ENCODE measurements around the gene FAM169A. TPM values are rescaled to one million over a fixed set of nuclear protein-coding genes. Genes with fewer than 3 reads are reported as not detected.
"Not testable (repeated sequence)": the region's sequence is repeated elsewhere in the genome, so short reads cannot be mapped to it uniquely, and the experiment has no call there.

The FAM169A gene
- total RNA-seq, 4 donors from 2014 or later: 0.47 to 3.4 (median 1.1) TPM

DNA sequence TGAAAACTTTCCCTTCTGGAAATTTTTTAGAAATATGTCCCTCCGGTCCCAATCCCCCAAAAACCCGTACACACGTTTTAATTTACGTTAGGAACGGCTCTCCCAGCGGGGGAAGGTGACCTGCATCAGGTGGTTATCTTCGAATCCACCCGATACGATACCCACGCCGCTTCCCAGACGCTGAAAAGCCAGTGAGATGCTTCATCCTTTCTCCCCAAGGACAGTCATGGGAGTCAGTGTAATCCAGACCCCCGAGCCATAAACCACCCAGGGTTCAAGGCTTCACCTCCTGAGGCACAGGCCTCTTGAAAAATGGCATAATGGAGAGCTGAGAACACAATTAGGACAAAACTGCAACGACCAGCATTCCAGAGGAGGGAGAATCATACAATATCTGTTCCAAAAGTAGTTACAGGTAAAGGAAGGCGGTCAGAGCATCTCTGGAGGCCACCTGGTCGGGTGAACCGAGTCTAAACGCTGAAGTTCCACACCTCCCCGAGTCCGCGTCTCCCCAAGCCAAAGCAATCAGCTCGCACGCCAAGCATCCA lies 857 bp downstream of the FAM169A start:
- whole genome bisulfite sequencing, 2 donors (ENCODE audit: low coverage in 1 of 2): 27 to 44% methylated on average over 11 of the region's 23 CpGs
- peak overlapping the region; percentile 34 to 74 for H3K4me3 ChIP-seq
- peaks cover 0 to 19% (median 5%) of the 10 kb centered on the region in 3 donors for H3K4me1 ChIP-seq
- H3K27ac ChIP-seq: peak overlapping the region in 1 of 4 donors; percentile 63
- no peak for ATAC-seq
- TF ChIP-seq EP300 (IDR thresholded peaks at IDR 0.05) (no peak), POLR2AphosphoS5 (IDR thresholded peaks at IDR 0.05) (no peak), POLR2A (IDR thresholded peaks at IDR 0.05) (no peak)
- TF ChIP-seq, protein P1, sequence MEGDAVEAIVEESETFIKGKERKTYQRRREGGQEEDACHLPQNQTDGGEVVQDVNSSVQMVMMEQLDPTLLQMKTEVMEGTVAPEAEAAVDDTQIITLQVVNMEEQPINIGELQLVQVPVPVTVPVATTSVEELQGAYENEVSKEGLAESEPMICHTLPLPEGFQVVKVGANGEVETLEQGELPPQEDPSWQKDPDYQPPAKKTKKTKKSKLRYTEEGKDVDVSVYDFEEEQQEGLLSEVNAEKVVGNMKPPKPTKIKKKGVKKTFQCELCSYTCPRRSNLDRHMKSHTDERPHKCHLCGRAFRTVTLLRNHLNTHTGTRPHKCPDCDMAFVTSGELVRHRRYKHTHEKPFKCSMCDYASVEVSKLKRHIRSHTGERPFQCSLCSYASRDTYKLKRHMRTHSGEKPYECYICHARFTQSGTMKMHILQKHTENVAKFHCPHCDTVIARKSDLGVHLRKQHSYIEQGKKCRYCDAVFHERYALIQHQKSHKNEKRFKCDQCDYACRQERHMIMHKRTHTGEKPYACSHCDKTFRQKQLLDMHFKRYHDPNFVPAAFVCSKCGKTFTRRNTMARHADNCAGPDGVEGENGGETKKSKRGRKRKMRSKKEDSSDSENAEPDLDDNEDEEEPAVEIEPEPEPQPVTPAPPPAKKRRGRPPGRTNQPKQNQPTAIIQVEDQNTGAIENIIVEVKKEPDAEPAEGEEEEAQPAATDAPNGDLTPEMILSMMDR (IDR thresholded peaks at IDR 0.05): no peak
- no peaks in the 10 kb centered on the region for H3K36me3 ChIP-seq
- no peaks in the 10 kb centered on the region for H3K9me3 ChIP-seq
- peaks cover 30% of the 10 kb centered on the region for H3K27me3 ChIP-seq

DNA sequence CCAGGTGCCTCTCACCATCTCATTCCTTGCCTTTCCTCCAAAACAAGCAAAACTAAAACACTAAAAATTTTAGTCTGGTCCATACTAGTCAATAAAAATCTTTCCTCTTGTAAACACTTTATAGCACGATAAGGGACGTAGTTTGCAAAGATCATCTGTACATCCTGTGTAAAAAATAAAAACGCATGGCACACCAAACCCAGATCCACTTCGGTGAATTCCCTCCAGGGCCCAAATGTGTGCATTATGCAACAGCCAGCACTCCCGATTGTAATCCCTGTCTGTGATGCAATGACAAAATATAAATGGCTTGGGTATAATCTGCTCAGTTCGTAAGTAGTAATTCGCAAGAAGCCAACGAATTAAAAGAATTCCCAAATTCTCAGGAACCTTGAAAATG lies 1.4 kb downstream of the FAM169A start:
- no peak overlapping the region for H3K4me3 ChIP-seq
- TF ChIP-seq POLR2AphosphoS5 (IDR thresholded peaks at IDR 0.05) (no peak), EP300 (IDR thresholded peaks at IDR 0.05) (no peak), POLR2A (IDR thresholded peaks at IDR 0.05) (no peak)
- TF ChIP-seq, protein P1 (IDR thresholded peaks at IDR 0.05): no peak

DNA sequence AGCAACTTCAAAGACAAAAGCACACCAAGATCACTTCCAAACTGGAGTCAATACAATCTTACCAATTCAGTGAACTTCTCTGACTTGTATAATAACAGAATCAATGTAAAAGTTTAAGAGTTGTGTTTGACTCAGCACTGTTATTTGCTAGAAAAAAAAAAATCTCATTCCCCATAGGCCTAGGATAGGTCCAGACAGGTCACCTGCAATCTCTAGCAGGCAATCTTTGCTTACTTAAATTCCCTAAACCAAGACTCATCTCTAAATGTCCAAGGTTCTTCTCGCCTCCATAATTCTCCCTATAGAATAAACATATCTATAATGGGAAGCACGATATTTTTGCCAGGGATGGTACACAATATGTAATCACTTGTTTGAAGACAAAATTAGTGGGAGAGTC lies 2.5 kb downstream of the FAM169A start:
- Histone ChIP-seq H3K36me3 (no peaks in the 10 kb centered on the region), H3K27ac (no peak overlapping the region), H3K27me3 (peaks cover 30% of the 10 kb centered on the region), H3K4me1 (peaks cover 0 to 19% (median 5%) of the 10 kb centered on the region in 3 donors), H3K9me3 (no peaks in the 10 kb centered on the region), H3K4me3 (no peak overlapping the region)
- TF ChIP-seq POLR2AphosphoS5 (IDR thresholded peaks at IDR 0.05) (no peak), EP300 (IDR thresholded peaks at IDR 0.05) (no peak), POLR2A (IDR thresholded peaks at IDR 0.05) (no peak)
- TF ChIP-seq, protein P1 (IDR thresholded peaks at IDR 0.05): no peak
- no peak for ATAC-seq
- 95 to 100% methylated on average over 2 of the region's 2 CpGs for WGBS, 2 donors (ENCODE audit: low coverage in 1 of 2)

More for the DNA sequence above, 1.4 kb downstream of the FAM169A start:
- peaks cover 30% of the 10 kb centered on the region for H3K27me3 ChIP-seq
- H3K36me3 ChIP-seq: no peaks in the 10 kb centered on the region
- WGBS, 2 donors (ENCODE audit: low coverage in 1 of 2): 64 to 84% methylated on average over 8 of the region's 8 CpGs
- no peaks in the 10 kb centered on the region for H3K9me3 ChIP-seq
- ATAC-seq: no peak
- no peak overlapping the region for H3K27ac ChIP-seq
- H3K4me1 ChIP-seq: peaks cover 0 to 19% (median 5%) of the 10 kb centered on the region in 3 donors

DNA sequence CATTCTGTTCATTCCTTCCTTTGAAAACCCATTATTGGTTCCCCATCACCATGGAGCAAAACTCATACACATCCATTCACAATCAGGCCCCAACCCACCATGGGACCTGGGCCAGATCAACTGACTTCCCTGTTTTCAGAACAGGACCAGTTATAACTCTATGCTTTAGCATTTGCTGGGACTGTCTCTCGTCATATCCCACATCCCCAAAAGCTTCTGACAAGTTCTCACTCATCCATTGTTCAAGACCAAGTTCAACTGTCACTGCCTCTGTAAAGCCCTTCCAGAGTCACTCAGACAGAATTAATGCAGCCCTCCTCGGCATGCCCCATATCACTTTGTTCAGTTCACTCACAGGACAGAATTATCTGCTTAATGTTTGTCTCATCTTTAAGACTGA lies 4.0 kb downstream of the FAM169A start:
- WGBS, 2 donors (ENCODE audit: low coverage in 1 of 2): 53 to 90% methylated on average over 2 of the region's 2 CpGs
- no peak for TF ChIP-seq POLR2AphosphoS5 (IDR thresholded peaks at IDR 0.05)
- TF ChIP-seq, protein P1 (IDR thresholded peaks at IDR 0.05): no peak
- TF ChIP-seq EP300 (IDR thresholded peaks at IDR 0.05): no peak
- TF ChIP-seq POLR2A (IDR thresholded peaks at IDR 0.05): no peak
- Histone ChIP-seq H3K4me3 (no peak overlapping the region), H3K36me3 (no peaks in the 10 kb centered on the region), H3K27ac (no peak overlapping the region), H3K4me1 (peaks cover 0 to 19% (median 5%) of the 10 kb centered on the region in 3 donors), H3K9me3 (no peaks in the 10 kb centered on the region), H3K27me3 (peaks cover 30% of the 10 kb centered on the region)
- no peak for ATAC-seq

DNA sequence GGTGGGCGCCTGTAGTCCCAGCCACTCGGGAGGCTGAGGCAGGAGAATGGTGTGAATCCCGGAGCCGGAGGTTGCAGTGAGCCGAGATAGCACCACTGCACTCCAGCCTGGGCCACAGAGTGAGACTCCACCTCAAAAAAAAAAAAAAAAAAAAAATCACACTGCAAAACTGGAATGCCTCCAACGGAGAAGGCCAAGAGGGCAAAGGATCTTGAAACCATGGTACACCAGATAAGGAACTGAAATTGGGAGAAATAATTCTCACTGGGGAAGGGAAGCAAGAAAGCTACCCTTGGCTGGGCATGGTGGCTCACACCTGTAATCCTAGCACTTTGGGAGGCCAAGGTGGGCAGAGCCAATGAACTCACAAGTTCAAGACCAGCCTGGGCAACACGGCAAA lies 9.2 kb downstream of the FAM169A start:
- H3K27me3 ChIP-seq, H3K4me3 ChIP-seq, H3K36me3 ChIP-seq, H3K27ac ChIP-seq, ATAC-seq, H3K9me3 ChIP-seq, H3K4me1 ChIP-seq: not testable (repeated sequence)
- WGBS, 2 donors (ENCODE audit: low coverage in 1 of 2): 100% methylated on average over 1 to 2 of the region's 7 CpGs

Measured in gastroesophageal sphincter (tissue), 4 donors.